ENCODE measurements around the gene CLRN2. TPM values are rescaled to one million over a fixed set of nuclear protein-coding genes. Genes with fewer than 3 reads are reported as not detected.

The CLRN2 gene
- total and polyA plus RNA-seq, 9 of the 15 experiments (the other 6 are each of a cell fraction or from before 2014, with no cell fraction given), result not detected

GRCh38 chr4:17511950-17512795 is 2.8 kb upstream of the CLRN2 start, which contains the start of gene QDPR (continued):
- TF ChIP-seq HOXB6 (CRISPR knock-in tag; IDR thresholded peaks at IDR 0.05; ENCODE audit: borderline replicate concordance) (no peak), KLF10 (CRISPR knock-in tag; IDR thresholded peaks at IDR 0.05) (no peak), RBFOX2 (IDR thresholded peaks at IDR 0.05; ENCODE audit: low read depth, low read length) (peak; percentile 77), ZNF668 (CRISPR knock-in tag; IDR thresholded peaks at IDR 0.05) (no peak), XRCC4 (IDR thresholded peaks at IDR 0.05; ENCODE audit: extremely low read depth, insufficient read depth, insufficient read length) (no peak), SP2 (IDR thresholded peaks at IDR 0.05; ENCODE audit: extremely low read depth, low read depth, low read length, poor library complexity, severe bottlenecking) (no peak), ASH1L (IDR thresholded peaks at IDR 0.05; ENCODE audit: borderline replicate concordance, low read depth, partially characterized antibody) (no peak), FOXA1 (IDR thresholded peaks at IDR 0.05; ENCODE audit: borderline replicate concordance) (no peak), TAL1 (IDR thresholded peaks at IDR 0.05) (no peak), TAF1 (IDR thresholded peaks at IDR 0.05; ENCODE audit: control insufficient read depth, extremely low read depth, insufficient read depth, low read length, severe bottlenecking) (peak; percentile 78), CBX5 (IDR thresholded peaks at IDR 0.05; ENCODE audit: borderline replicate concordance, low read depth) (no peak), CCNT2 (IDR thresholded peaks at IDR 0.05; ENCODE audit: borderline replicate concordance, extremely low read depth, insufficient read length, low read depth, low read length) (peak; percentile 84), RCOR1 (IDR thresholded peaks at IDR 0.05; ENCODE audit: borderline replicate concordance in 1 of 2, low read depth in 2 of 2, low read length in 2 of 2) (peak in 1 of 2 experiments; percentile 56; a peak in 1 of 4 replicates), ZNF41 (CRISPR knock-in tag; conservative IDR thresholded peaks at IDR 0.05) (no peak), NCOR1 (IDR thresholded peaks at IDR 0.05) (no peak), PPARD (CRISPR knock-in tag; IDR thresholded peaks at IDR 0.05) (no peak), PKNOX1 (IDR thresholded peaks at IDR 0.05) (no peak), RAD21 (CRISPR knock-in tag; conservative IDR thresholded peaks at IDR 0.05 in 1 of 2, IDR thresholded peaks at IDR 0.05 in 1 of 2) (peak in 1 of 2 experiments; percentile 25; a peak in 3 of 4 replicates), GATAD2A (IDR thresholded peaks at IDR 0.05) (no peak), NR3C1 (CRISPR knock-in tag; IDR thresholded peaks at IDR 0.05) (no peak), LEF1 (IDR thresholded peaks at IDR 0.05) (no peak), ZNF217 (CRISPR knock-in tag; IDR thresholded peaks at IDR 0.05) (no peak), ATF1 (CRISPR knock-in tag; IDR thresholded peaks at IDR 0.05) (no peak), ATF1 (tag; IDR thresholded peaks at IDR 0.05) (no peak), ZFPM2 (CRISPR knock-in tag; IDR thresholded peaks at IDR 0.05) (no peak)
- TF ChIP-seq, protein P1, sequence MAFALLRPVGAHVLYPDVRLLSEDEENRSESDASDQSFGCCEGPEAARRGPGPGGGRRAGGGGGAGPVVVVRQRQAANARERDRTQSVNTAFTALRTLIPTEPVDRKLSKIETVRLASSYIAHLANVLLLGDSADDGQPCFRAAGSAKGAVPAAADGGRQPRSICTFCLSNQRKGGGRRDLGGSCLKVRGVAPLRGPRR (CRISPR knock-in tag; IDR thresholded peaks at IDR 0.05), result no peak
- TF ChIP-seq, protein P2, sequence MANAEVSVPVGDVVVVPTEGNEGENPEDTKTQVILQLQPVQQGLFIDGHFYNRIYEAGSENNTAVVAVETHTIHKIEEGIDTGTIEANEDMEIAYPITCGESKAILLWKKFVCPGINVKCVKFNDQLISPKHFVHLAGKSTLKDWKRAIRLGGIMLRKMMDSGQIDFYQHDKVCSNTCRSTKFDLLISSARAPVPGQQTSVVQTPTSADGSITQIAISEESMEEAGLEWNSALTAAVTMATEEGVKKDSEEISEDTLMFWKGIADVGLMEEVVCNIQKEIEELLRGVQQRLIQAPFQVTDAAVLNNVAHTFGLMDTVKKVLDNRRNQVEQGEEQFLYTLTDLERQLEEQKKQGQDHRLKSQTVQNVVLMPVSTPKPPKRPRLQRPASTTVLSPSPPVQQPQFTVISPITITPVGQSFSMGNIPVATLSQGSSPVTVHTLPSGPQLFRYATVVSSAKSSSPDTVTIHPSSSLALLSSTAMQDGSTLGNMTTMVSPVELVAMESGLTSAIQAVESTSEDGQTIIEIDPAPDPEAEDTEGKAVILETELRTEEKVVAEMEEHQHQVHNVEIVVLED (CRISPR knock-in tag; IDR thresholded peaks at IDR 0.05), result no peak

Measured in K562 (cell line).